HEK293T (cell line): Measurements from ENCODE around the gene CEP78.

Source experiments
- ARNT ChIP-seq: fragments of 450-650 bp; IDR thresholded peaks from 2 replicates; pipeline ENCODE4 v1.6.1; 2017; ENCODE audit warnings: mild to moderate bottlenecking
- BHLHE40 ChIP-seq: fragments of 450-650 bp; IDR thresholded peaks from 2 replicates; pipeline ENCODE4 v1.6.1; 2016; ENCODE audit warnings: mild to moderate bottlenecking, moderate library complexity, borderline replicate concordance
- ELF4 ChIP-seq: fragments of 450-650 bp; IDR thresholded peaks from 2 replicates; pipeline ENCODE4 v1.6.1; 2017; ENCODE audit warnings: antibody characterized with exemption
- FOXA1 ChIP-seq: fragments of 450-650 bp; IDR thresholded peaks from 2 replicates; pipeline ENCODE4 v1.6.1; 2016; ENCODE audit warnings: mild to moderate bottlenecking
- FOXM1 ChIP-seq: fragments of 450-650 bp; IDR thresholded peaks from 2 replicates; pipeline ENCODE4 v1.6.1; 2017; ENCODE audit warnings: mild to moderate bottlenecking, borderline replicate concordance
- HDGF ChIP-seq: fragments of 450-650 bp; IDR thresholded peaks from 2 replicates; pipeline ENCODE4 v1.6.1; 2017; ENCODE audit warnings: antibody characterized with exemption, borderline replicate concordance
- LEF1 ChIP-seq: fragments of 450-650 bp; IDR thresholded peaks from 2 replicates; pipeline ENCODE4 v1.6.1; 2017; ENCODE audit warnings: mild to moderate bottlenecking, borderline replicate concordance
- NFRKB ChIP-seq: fragments of 450-650 bp; IDR thresholded peaks from 2 replicates; pipeline ENCODE4 v1.6.1; 2016; ENCODE audit warnings: mild to moderate bottlenecking, moderate library complexity
- SP1 ChIP-seq: fragments of 450-650 bp; IDR thresholded peaks from 2 replicates; pipeline ENCODE4 v1.6.1; 2017
- SUZ12 ChIP-seq: fragments of 450-650 bp; IDR thresholded peaks from 2 replicates; pipeline ENCODE4 v1.6.1; 2016; ENCODE audit warnings: mild to moderate bottlenecking
- TARDBP ChIP-seq: fragments of 450-650 bp; IDR thresholded peaks from 2 replicates; pipeline ENCODE4 v1.6.1; 2016
- ZNF384 ChIP-seq: fragments of 450-650 bp; IDR thresholded peaks from 2 replicates; pipeline ENCODE4 v1.6.1; 2016
- TF ChIP-seq, protein P1 (sequence below): fragments of 450-650 bp; IDR thresholded peaks from 2 replicates; pipeline ENCODE4 v1.6.1; 2016

DNA sequence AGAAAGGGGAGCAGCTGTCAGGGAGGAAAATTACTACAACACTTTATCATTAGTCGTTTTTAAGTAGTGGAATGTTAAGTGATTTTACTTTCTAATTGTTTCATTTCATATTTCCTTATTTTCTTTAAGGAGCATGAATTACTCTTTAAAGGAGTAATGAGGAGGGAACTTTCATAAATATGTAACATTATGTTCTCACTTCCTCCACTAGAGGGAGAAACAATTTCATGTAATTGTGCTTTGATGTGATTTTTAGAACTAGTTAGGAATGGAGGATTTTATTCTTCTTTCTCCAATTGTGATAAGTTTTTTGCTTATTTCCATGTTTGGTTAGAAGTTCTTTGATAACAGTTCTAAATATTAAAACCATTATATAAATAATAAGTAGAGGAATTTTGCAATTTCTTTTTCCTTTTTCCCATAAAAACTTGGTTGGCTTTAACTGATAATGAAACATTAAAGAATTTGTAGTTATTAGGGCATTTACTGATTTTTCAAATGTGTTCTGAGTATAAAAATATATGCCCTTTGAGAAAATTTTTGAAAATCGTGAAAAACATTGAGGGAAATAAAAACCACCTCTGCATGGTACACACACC is 25.6 kb downstream of the CEP78 start:
- no peak for TF ChIP-seq SP1
- TF ChIP-seq, protein P1, sequence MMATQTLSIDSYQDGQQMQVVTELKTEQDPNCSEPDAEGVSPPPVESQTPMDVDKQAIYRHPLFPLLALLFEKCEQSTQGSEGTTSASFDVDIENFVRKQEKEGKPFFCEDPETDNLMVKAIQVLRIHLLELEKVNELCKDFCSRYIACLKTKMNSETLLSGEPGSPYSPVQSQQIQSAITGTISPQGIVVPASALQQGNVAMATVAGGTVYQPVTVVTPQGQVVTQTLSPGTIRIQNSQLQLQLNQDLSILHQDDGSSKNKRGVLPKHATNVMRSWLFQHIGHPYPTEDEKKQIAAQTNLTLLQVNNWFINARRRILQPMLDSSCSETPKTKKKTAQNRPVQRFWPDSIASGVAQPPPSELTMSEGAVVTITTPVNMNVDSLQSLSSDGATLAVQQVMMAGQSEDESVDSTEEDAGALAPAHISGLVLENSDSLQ = no peak
- TF ChIP-seq ELF4 = no peak
- TF ChIP-seq BHLHE40 = no peak
- TF ChIP-seq ARNT = no peak
- no peak for TF ChIP-seq SUZ12
- no peak for TF ChIP-seq NFRKB
- no peak for TF ChIP-seq LEF1
- no peak for TF ChIP-seq FOXM1
- TF ChIP-seq HDGF = no peak
- TF ChIP-seq ZNF384 = no peak
- no peak for TF ChIP-seq FOXA1
- no peak for TF ChIP-seq TARDBP
